ENCODE data around the gene GCSH.

Gene GCSH

DNA sequence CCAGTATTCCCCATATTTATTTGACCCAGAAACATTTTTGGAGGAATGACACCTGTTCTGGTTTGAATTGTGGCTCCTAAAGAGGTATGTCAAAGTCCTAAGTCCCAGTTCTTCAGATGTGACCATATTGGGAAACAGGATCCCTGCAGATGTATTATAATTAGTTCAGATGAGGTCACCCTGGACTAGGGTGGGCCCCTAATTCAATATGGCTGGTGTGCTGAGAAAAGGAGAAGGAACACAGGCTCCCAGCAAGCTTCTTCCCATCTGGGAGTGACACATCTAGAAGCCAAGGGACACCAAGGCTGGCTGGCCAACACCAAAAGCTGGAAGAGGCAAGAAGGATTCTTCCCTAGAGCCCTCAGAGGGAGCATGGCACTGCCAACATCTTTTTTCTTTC, 3.8 kb upstream of the GCSH start:
- DNase-seq = no peak

- DNase-seq = no peak
Measured at GRCh38 chr16:81097230-81097629, 1.0 kb upstream of the GCSH start.

GRCh38 chr16:81096715-81097208, 567 bp upstream of the GCSH start:
- no peak for DNase-seq

- DNase-seq = no peak
Measured at GRCh38 chr16:81095653-81095952, 592 bp downstream of the GCSH start.

DNA sequence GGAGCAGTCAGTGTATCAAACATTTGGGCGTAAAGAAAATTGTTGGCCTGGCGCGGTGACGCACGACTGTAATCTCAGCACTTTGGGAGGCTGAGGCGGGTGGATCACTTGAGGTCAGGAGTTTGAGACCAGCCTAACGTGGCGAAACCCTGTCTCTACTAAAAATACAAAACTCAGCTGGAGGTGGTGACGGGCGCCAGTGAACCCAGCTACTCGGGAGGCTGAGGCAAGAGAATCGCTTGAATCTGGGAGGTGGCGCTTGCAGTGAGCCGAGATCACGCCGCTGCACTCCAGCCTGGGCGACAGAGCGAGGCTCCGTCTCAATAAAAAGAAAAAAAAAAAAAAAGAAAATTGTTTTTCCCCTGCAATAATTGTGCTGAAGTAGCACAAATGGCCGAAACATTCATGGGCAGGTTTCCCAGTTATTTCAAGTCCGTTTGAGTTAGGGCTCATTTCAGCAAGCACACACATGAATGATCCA, 1.4 kb downstream of the GCSH start:
- no peak for DNase-seq

GRCh38 chr16:81088836-81089235, 7.4 kb downstream of the GCSH start:
- no peak for DNase-seq

DNA sequence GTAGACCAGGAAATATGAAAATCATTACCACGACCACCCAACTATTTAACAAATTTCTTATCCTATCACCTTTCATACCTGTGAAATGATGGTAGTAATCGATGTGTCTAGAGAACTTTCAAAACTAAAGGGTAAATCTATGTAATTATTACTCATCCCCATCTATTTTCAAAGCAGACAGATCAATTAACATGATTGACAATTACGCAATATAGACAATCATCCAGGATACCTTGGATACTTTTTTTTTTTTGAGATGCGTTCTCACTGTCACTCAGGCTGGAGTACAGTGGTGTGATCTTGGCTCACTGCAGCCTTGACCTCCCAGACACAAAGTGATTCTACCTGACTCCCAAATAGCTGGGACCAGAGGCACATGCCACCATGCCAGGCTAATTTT, 15.2 kb downstream of the GCSH start:
- no peak for DNase-seq

GRCh38 chr16:81080233-81080632, 16.0 kb downstream of the GCSH start:
- DNase-seq = no peak

- DNase-seq = peak; percentile 99
Measured at GRCh38 chr16:81077076-81077940, 18.9 kb downstream of the GCSH start, which contains the start of gene C16orf46. TSS of gene C16orf46 (minus strand) at chr16:81077238. CDS start at chr16:81063955, 13,283 bp downstream.

GRCh38 chr16:81076566-81077075, 19.6 kb downstream of the GCSH start:
- DNase-seq = peak; percentile 98

- no peak for DNase-seq
Measured at GRCh38 chr16:81073560-81074330, 22.4 kb downstream of the GCSH start.

DNA sequence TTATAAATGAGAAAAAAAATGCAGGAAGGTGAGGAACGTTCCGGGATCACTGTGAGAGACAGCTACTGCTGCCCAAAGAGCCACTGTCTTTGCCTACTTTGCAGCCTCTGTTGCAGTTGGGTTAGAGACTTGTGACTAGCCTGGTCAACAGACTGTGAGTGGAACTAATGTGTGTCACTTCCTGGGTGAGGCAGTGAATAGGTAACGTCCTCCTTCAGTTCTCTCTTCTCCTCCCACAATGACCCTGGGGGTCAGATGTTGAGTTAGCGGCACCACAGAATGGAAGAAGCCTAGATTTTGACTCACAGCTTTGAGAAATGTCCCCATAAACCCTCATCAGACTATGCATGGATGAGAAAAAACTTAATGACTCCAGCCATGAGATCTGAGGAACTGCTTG, 24.4 kb downstream of the GCSH start:
- no peak for DNase-seq

DNA sequence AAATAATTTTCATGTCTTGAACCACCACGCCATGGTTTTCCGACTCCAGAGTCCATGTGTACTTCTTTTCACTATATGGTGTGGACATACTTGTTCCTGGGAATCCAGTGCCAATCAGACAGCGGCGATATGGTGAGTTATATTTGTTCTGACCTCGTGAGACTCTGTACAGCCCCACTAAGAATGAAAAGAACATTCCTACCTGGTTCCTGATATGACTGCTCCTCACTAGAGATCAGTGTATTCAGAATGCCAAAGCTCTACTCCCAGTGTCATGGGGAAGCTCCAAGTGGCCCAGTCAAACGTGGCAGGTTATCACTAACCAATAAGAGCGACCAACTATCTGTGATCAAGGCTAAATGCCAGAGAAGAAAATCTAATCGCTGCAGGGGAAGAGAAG, 25.2 kb downstream of the GCSH start:
- DNase-seq = no peak

GRCh38 chr16:81069063-81069462, 27.1 kb downstream of the GCSH start:
- DNase-seq = no peak

GRCh38 chr16:81067166-81067565, 29.0 kb downstream of the GCSH start:
- DNase-seq = no peak

- DNase-seq = no peak
Measured at GRCh38 chr16:81066681-81067080, 29.5 kb downstream of the GCSH start.

GRCh38 chr16:81061871-81062608, 34.2 kb downstream of the GCSH start:
- DNase-seq = no peak

- DNase-seq = no peak
Measured at GRCh38 chr16:81061307-81061640, 34.9 kb downstream of the GCSH start.

DNA sequence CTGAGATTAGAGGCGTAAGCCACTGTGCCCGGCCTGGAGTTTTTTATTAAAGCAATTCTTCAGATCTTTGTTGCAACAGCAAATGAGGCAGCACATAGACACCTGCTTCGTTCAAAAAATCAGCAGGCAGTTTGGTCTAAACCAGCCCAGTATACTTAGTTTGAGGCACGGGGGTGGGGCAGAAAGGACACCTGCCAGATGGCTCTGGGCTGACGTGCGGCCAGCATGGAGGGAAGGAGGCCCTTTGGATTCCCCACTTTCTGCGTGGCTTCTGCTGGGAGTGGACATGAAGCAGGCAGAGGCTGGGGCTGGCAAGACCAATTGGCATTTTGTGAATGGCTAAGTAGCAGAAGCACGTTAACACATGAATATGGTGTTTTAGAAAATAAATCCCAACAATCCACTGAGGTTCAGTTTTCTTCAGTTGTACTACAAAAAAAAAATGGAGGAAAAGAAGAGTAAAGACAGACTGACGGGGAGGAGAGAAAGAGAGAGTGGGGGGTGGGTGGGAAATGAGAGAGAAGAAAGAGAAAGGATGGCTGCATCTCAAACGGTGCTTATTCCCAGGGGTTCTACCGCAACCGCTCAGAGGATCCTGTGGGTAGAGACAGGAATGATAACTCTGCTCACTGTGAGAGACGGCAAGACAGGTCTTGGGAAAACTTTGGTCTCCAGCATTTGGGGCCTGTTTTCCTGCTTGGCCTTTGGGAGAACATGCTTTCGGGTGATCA, 35.5 kb downstream of the GCSH start:
- no peak for DNase-seq

DNA sequence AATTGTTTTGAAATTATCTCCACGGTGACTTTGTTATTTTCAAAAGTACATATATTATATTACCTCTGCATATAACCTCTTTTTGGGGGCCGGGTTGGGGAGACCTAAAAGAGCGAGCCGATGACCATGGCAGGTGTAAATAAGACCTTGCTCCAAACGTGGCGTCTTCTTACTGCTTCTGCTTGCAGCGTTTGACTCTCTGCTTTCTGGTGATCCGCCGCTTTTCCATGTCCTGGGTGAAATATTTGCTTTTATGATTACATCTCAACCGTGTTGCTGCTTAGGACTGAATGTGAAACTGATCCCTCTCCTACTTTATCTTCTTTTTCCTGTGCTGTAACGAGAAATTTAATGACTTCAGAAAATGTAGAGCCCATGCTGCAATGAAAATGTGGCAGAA, 42.4 kb downstream of the GCSH start:
- no peak for DNase-seq

DNA sequence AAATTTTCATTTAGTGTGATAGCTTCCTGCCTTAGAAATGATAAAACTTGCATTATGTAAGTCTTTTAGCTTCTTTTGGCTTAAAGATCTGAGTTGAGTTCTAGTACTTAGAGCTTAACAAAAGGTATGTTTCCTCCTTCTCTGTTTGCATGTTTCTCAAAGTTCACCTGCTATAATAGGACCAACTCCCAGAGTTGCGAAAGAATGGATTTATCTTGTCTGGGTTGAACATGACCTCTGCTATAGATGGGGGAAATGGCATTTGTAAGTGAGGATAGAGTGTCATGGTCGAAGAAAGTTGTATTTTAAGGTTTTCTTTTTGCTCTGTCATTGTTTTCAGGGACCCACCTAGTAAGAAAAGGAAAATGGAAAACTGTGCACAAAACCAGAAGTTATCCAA, 53.4 kb downstream of the GCSH start:
- DNase-seq = no peak

DNA sequence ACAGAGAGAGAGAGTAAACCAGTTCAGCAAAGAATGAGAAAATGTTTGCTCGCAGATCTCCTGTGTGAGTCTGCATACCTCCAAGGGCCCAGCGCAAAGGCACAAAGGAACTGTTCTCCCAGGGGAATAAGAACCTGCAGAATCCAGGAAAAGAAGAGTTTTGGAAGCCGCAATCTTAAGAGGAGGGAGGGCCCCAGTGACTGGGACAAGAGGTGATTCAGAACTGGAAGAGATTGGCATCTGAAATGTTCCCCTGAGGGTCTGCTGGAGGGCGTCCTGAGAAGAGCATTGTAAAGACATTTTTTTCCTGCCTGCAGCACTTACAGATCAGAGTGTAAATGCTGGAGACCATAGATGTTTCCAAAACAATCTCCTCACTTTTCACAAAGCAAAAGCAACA, 54.5 kb downstream of the GCSH start:
- no peak for DNase-seq

GRCh38 chr16:81040842-81041241, 55.4 kb downstream of the GCSH start:
- DNase-seq = no peak

Data from stimulated activated CD8-positive, alpha-beta memory T cell treated with anti-CD3 and anti-CD28 coated beads, Interleukin-4, amount 100 ng/mL, for 48 hours (primary cell).